Stimulated activated CD8-positive, alpha-beta memory T cell treated with anti-CD3 and anti-CD28 coated beads, Interleukin-15, amount 100 ng/mL, for 4 hours (primary cell): ENCODE measurements around the gene PDCD2L.
"Not testable (repeated sequence)": the region's sequence is repeated elsewhere in the genome, so short reads cannot be mapped to it uniquely, and the experiment has no call there.

ENCODE experiments used
- DNase-seq, 2 donors: peaks; one replicate each; pipeline ENCODE4 v3.0.0-alpha.2; 2020; ENCODE audit warnings: low read depth in 2 of 2

The PDCD2L gene

GRCh38 chr19:34468409-34468808 is 64.2 kb downstream of the PDCD2L start:
- DNase-seq: no peak

DNA sequence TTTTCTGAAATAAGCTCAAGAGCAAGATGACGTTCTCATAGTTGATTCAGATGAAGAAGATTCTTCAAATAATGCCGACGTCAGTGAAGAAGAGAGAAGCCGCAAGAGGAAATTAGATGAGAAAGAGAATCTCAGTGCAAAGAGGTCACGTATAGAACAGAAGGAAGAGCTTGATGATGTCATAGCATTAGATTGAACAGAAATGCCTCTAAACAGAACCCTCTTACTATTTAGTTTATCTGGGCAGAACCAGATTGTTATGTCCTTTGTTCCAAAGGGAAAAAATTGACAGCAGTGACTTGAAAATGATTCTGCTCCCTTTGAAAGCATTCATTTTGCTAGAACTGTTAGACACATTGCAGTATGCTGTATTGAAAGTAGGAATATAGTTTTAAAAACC is 64.8 kb downstream of the PDCD2L start:
- DNase-seq: not testable (repeated sequence)

- no peak for DNase-seq
Measured at GRCh38 chr19:34471906-34472700, 67.9 kb downstream of the PDCD2L start.

GRCh38 chr19:34474233-34474989 is 70.2 kb downstream of the PDCD2L start:
- DNase-seq: no peak

GRCh38 chr19:34475026-34475974 is 71.1 kb downstream of the PDCD2L start:
- DNase-seq: no peak
